ENCODE results near the gene PCGF3. TPM values are rescaled to one million over a fixed set of nuclear protein-coding genes. Genes with fewer than 3 reads are reported as not detected.
"Not testable (repeated sequence)": the region's sequence is repeated elsewhere in the genome, so short reads cannot be mapped to it uniquely, and the experiment has no call there.

The PCGF3 gene
- total and polyA plus RNA-seq, 3 donors from 2014 or later: 37.3 to 84.8 (median 84.2) TPM

GRCh38 chr4:772118-772517 lies 66.5 kb downstream of the PCGF3 start:
- TF ChIP-seq POLR2A (IDR thresholded peaks at IDR 0.05) (no peak), CTCF (IDR thresholded peaks at IDR 0.05) (no peak)
- Histone ChIP-seq H3K4me1 (peaks cover 14% of the 10 kb centered on the region), H3K9me3 (no peaks in the 10 kb centered on the region), H3K27ac (peak overlapping the region in 1 of 2 donors; percentile 65), H3K36me3 (ENCODE audit: low read depth, missing control alignments) (no peaks in the 10 kb centered on the region), H3K27me3 (no peaks in the 10 kb centered on the region), H3K4me3 (no peak overlapping the region)
- 24 to 45% methylated on average over 7 of the region's 7 CpGs for WGBS, 2 donors
- DNase-seq: no peak
- intact Hi-C loops (cut with DNase I; ENCODE audit: low total_unique reads): no loop called here

DNA sequence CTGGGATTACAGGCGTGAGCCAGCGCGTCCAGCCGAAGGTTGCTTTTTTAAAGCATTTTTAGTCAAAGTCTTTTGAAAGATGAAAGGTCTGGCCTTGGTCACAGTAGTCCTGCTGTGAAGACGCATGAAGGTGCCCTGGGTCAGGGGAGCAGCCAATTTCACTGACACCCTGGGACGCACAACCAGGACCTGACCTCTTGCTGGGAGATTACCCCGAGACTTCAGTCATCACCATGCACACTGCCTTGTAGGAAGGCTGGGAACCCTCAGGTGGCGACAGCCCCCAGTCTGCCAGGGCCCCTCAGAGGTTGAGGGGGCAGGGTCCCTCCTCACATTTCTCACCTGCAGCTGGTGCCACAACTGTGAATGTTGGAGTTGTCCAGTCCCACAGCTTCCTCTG lies 67.1 kb downstream of the PCGF3 start:
- H3K27me3 ChIP-seq: no peaks in the 10 kb centered on the region
- no peak overlapping the region for H3K4me3 ChIP-seq
- no peak for TF ChIP-seq CTCF (IDR thresholded peaks at IDR 0.05)
- TF ChIP-seq POLR2A (IDR thresholded peaks at IDR 0.05): no peak
- intact Hi-C loops (cut with DNase I; ENCODE audit: low total_unique reads): no loop called here
- peak overlapping the region in 1 of 2 donors; percentile 14 for H3K27ac ChIP-seq
- H3K4me1 ChIP-seq: peaks cover 14% of the 10 kb centered on the region
- no peak for DNase-seq
- no peaks in the 10 kb centered on the region for H3K36me3 ChIP-seq (ENCODE audit: low read depth, missing control alignments)
- 63% methylated on average over 7 to 8 of the region's 8 CpGs for WGBS, 2 donors
- H3K9me3 ChIP-seq: no peaks in the 10 kb centered on the region

- DNase-seq: no peak
- Histone ChIP-seq H3K4me1 (peaks cover 14% of the 10 kb centered on the region), H3K27me3 (no peaks in the 10 kb centered on the region), H3K27ac (peak overlapping the region in 1 of 2 donors; percentile 14), H3K9me3 (no peaks in the 10 kb centered on the region), H3K4me3 (no peak overlapping the region), H3K36me3 (ENCODE audit: low read depth, missing control alignments) (no peaks in the 10 kb centered on the region)
- 50 to 80% methylated on average over 1 to 9 of the region's 9 CpGs for WGBS, 2 donors
- intact Hi-C loops (cut with DNase I; ENCODE audit: low total_unique reads): no loop called here
- TF ChIP-seq POLR2A (IDR thresholded peaks at IDR 0.05) (no peak), CTCF (IDR thresholded peaks at IDR 0.05) (no peak)
Observed at GRCh38 chr4:773214-773613, 67.6 kb downstream of the PCGF3 start.

DNA sequence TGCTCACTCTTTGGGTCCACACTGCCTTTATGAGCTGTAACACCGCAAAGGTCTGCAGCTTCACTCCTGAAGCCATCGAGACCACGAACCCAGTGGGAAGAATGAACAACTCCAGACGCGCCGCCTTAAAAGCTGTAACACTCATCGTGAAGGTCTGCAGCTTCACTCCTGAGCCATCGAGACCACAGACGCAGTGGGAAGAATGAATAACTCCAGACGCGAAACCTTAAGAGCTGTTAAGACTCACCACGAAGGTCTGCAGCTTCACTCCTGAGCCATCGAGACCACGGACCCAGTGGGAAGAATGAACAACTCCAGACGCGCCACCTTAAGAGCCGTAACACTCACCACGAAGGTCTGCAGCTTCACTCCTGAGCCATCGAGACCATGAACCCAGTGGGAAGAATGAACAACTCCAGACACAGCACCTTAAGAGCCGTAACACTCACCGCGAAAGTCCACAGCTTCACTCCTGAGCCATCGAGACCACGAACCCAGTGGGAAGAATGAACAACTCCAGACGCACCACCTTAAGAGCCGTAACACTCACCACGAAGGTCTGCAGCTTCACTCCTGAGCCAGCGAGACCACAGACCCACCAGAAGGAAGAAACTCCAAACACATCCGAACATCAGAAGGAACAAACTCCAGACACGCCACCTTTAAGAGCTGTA lies 68.9 kb downstream of the PCGF3 start:
- H3K9me3 ChIP-seq; H3K27ac ChIP-seq; H3K36me3 ChIP-seq (ENCODE audit: low read depth, missing control alignments); H3K27me3 ChIP-seq; DNase-seq; intact Hi-C loops (cut with DNase I; ENCODE audit: low total_unique reads); H3K4me3 ChIP-seq: not testable (repeated sequence)
- 95% methylated on average over 30 of the region's 30 CpGs for WGBS, 2 donors
- H3K4me1 ChIP-seq: peaks cover 14% of the 10 kb centered on the region

DNA sequence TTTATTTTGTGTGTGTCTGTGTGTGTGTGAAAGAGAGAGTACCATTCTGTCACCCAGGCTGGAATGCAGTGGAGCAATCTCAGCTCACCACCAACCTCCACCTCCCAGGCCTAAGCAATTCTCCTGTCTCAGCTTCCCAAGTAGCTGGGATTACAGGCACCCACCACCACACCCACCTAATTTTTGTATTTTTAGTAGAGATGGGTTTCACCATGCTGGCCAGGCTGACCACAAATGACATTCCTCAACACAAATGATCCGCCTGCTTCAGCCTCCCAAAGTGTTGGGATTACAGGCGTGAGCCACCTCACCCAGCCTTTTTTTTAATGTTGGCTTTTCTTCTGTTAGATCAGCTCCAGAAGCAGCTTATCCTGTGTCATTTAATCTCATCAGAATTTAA lies 69.9 kb downstream of the PCGF3 start:
- peaks cover 20% of the 10 kb centered on the region for H3K4me1 ChIP-seq
- H3K9me3 ChIP-seq; H3K4me3 ChIP-seq; H3K27me3 ChIP-seq; DNase-seq; intact Hi-C loops (cut with DNase I; ENCODE audit: low total_unique reads); H3K27ac ChIP-seq; H3K36me3 ChIP-seq (ENCODE audit: low read depth, missing control alignments): not testable (repeated sequence)
- WGBS, 2 donors: 97 to 98% methylated on average over 2 of the region's 2 CpGs

Data from testis (tissue), 3 donors.